Activated CD4-positive, CD25-positive, alpha-beta regulatory T cell (primary cell): Measurements from ENCODE around the gene ARPC2.

Experiments
- DNase-seq, 4 experiments: peaks; one replicate each; lab custom pipeline; 2025; lab: John Stamatoyannopoulos, UW

The ARPC2 gene

DNA sequence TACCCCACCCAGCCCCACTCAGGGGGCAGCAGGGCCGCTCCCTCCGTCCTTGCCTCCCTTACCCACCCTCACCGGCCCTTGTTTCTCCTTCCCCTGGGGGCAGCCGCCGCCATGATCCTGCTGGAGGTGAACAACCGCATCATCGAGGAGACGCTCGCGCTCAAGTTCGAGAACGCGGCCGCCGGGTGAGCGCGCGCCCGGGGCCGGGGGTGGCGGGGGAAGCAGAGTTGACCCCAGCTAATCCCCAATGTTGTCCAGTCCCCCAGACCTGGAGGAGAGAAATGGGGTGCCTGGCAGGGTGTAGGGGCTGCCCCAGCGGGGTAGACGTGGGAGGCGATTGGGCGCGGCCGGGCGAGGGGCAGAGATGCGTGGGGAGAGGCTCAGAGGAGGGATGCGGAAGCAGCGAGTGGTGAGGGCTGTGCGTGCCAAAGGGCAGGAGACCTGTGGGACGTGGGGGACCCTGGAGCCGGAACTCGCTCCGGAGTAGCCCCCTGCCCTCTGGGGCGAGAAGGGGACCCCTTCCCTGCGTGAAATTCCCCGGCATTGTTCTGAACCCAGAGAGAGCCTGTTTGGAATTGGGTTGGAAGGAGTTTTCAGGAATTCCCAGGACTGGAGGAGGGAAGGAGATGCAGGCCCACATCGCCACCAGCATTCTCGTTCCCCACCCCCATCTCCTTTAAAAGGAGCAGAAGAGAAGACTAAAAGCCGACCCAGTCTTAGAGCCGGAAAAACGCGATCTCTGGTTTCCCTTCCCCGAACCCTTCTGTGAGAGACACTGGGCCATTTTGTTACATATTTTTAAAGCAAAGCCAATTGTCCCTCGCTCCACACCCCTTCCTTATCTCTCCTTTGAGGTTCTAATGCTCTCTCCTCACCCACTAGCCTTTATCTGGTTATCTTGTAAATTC, 625 bp downstream of the ARPC2 start:
- peak; percentile 40 to 50 (median 42) for DNase-seq

DNA sequence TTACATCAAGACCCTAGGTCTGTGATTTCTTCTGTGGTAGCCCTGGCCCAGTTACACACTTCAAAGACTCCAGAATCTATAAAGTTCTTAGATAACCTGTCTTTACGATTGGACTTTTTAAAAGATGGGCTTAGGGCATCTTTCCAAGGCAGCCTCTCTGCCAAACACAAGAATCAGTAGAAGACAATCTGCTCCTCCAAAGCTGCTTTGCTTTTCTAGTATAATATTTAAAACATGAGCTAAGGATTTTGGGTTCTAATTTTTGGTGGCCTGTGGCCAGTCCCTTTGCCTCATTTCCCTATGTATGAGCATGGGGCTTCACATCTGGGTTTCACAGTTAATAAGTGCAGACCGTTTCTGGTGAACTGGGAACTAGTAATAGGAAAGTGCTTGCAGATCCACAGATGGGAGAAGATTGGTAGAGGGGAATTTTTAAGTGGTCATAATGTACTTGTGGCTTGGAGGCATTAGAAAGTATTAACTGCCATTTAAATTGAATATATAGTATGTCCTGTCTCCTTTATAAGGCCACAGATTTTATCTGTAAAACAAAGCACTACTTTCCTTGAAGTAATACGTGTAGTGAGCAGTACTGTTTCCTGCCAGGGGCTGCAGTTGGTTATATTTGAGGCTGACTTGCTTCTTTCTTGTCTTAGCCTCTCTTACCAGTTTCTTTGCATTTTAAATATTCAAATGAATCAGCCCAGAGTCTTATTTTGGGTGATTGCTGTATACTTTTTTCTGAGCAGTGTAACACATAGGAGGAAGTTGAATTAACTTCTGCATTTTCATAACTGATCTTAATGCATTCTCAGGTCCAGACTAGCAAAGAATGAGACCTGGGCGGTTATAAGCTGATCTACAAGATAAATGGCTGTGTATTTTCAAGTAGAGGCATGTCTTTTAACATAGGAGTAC, 1.5 kb downstream of the ARPC2 start:
- DNase-seq = no peak

DNA sequence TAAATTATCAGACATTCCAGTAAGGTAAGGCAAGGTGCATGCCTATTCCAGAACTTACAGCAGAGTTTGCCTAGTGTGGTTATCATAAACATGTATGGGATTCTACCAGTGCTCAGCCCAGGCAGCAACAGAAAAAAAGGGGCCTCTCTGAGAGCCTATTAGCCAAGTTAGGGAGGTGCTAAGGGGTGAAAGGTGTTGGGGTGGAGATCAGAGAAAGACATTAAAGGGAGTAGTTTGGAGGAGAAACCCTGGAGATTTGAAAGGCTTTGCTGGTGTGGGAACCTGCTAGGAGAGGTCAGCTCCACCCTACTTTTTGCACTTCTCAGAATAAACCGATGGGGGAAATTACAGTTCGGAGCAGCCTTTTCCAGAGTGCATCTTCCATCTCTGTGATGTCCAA, 2.9 kb downstream of the ARPC2 start:
- no peak for DNase-seq

DNA sequence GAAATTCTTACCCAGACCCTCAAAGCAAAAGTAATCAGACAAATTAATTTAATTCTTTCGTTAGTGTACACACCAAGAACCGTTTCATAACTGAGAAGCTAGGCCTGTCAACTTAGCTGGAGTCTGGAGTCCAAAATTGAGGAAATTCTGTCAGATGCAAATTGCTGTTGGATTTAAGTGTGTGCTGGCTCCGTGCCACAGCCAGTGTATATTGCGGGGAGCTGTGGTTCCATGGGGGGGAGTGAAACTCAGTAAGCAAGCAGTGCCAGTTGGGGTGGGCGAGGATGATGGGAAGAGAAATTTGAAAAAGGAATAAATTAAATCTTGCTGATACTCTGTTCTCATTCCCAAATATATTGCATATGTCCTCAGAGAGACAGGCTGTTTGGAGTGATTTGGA, 4.0 kb downstream of the ARPC2 start:
- DNase-seq = no peak

DNA sequence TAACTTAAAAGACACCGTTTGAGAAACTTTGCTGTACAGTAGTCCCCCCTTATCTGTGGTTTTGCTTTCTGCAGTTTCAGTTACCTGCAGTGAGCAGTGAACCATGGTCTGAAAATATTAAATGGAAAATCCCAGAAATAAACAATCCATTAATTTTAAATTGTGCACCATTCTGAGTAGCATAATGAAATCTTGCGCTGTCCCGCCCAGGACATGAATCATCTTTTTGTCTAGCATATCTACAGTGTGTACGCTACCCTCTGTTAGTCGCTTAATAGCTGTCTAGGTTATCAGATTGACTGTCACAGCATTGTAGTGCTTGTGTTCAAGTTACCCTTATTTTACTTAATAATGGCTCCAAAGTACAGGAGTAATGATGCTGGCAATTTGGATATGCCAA, 6.1 kb downstream of the ARPC2 start:
- DNase-seq = no peak

DNA sequence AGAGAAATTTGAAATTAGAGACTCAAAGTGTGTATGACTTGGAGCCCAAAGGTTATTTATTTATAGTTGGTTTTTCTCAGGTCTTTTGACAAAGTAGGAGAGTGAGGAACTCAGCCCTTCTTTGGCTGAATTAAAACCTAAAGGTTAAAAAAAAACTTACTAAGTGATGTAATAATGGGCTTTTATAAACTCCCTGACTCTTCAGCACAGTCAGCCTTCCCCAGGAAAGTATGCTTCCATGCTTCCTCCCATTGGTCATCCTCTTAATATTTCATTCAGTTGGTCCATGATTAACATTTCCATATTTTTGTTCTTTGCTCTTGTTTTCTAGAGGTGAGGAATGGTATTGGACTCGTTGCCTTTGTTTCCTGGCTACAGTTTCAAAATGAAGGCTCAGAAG, 7.2 kb downstream of the ARPC2 start:
- no peak for DNase-seq

DNA sequence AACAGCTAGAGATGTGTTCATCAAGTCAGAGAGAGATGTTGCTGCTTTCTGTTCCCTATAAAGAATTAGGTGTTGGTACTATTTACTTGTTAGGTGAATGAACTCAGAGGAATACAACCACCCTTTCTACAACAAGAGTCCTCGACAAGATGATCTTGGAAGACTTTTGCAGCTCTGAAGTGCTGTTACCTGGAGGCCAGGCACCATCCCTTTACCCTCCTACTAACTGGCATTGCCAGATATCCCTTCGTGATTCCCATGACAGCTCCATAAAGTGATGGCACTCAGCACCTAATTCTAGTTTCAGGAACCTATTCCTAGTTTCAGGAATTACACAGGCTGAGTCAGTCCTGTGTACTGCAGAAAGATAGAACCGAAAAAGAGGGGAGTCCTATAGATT, 9.9 kb downstream of the ARPC2 start:
- no peak for DNase-seq

DNA sequence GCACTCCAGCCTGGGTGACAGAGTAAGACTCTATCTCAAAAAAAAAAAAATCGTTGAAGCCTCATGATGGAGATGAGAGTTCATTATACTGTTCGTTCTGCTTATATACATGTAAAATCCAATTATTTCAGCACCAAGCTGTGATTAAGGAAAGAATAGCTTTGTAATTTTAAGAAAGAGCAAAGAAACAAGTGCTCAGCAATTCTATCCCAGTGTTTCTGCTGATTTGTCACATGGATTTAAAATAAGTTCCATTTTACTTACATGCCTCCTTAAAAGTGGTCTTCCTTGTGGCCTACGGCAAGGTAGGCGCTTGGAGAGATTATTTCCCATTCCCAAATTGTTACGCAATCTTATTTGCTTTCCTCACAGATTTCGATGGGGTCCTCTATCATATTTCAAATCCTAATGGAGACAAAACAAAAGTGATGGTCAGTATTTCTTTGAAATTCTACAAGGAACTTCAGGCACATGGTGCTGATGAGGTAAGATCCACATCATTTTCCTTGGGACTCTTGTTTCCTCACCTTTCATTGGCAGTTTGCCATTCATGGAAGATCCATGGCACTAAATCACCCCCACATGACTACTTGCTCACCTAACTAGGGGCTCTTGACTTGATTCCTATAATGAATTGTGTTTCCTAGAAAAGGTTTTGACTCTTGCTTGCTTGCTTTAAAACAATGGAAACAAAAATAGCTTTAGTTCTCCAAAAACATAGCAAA, 11.5 kb downstream of the ARPC2 start:
- no peak for DNase-seq

DNA sequence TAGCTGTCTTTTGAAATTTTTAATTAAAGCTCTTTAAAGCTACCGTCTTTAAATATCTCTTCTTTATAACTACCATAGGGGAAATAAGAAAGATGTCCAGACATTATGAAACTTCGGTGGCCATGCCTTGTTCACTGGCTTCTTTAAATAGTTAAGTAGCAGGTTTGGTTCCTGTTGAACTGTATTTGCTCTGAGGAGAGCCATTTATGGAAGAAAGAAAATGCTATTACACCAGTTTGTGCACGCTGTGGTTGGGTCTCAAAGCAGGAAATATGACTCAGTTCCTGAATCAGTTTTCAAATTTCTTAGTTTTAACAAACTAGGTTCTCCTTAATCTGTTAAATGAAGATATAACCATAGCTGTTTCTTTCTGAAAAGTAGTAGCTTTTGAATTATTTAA, 12.2 kb downstream of the ARPC2 start:
- DNase-seq = no peak

DNA sequence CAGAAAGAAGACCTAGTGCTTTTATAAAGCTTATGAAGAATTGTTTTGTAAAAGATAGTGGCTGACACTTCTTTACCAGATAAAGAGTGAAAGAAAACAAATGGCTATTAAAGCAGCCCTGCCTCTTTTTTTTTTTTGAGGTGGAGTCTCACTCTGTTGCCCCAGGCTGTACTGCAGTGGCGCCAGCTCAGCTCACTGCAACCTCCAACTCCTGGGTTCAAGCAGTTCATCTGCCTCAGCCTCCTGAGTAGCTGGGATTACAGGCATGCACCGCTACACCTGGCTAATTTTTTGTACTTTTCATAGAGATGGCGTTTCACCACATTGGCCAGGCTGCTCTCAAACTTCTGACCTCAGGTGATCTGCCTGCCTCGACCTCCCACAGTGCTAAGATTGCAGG, 12.9 kb downstream of the ARPC2 start:
- DNase-seq = no peak

DNA sequence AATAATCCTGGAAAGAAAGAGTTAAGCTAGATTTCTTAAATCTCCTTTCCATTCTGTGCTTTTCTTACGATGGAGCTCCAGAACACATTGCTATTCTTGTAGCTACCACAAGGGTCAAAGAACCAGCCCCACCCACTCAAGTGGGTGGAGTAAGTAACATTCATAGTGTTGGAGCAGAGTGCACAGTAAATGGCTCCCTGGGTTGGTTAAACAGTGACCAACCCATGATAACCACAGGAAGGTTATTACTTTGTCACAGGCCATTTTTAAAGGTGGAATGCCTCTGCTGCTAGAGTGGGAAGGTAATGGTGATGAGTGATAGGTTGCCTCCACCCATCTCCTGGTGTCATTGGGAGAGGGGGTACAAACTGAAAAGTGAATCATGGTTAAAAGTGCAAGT, 13.9 kb downstream of the ARPC2 start:
- no peak for DNase-seq

DNA sequence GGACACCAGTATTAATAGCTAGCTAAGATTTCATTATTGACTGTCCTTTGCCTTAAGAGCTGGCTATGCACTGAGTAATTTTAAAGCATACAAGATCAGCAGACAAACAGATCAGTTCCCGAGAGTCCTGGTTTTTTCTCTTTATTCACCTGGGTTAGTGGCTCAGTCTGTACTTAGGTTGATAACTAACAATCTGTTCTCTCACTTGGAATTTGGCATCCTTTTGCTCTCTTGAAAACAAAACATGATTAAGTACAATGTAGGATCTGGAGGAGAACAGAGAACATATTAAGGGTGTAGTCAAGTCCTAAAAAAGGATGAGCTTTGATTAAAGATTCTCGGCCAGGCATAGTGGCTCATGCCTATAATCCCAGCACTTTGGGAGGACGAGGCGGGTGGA, 16.6 kb downstream of the ARPC2 start:
- no peak for DNase-seq

DNA sequence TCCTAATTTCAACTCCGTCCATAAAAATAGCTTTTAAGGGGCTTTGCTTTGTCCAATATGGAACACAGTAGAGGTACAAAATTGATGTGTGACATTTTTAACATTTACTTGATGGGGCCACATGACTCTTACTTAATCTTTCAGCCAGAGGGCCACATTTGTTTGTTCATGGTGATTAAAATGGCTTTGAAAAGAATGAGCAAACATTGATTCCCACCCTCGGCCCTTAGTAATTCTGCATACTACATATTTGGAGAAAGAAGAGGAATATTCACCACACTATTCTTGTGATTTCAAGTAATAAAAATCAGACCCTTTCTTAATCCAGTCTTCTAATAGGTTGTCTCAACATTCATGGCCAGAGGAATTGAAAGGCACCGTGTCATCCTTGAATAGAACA, 17.5 kb downstream of the ARPC2 start:
- DNase-seq = no peak

DNA sequence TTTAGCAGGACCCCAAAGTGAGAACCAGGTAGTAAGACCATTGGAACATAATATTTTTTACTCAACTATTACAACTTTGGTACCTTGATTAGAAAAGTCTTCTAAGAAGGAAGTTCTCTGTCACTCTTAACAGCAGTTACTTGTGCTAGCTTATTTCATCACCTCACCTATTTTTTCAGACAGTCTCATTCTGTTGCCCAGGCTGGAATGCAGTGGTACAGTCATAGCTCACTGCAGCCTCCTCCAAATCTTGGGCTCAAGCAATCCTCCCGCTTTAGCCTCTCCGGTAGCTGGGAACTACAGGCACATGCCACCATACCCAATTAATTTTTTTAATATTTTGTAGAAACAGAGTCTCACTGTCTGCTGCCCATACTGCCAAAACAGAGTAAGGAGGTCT, 18.0 kb downstream of the ARPC2 start:
- no peak for DNase-seq

DNA sequence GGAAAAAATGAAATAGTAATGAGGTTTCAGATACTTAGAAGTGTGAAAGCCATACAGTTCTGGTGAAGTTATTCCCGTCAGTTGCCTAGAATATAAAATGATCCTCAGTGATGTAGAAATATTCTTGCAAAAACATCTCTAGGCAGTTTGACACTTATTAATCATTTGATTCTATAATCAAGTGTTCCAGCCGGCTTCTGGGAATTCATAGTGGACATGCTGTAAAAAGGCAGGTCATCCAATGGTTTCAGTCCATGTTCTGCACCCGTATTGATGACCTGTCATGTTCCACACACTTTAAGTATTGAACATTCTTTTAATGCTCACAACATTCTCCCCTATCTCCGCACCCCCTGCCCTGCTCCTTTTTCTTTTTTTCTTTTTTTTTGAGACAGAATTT, 19.8 kb downstream of the ARPC2 start:
- DNase-seq = no peak

DNA sequence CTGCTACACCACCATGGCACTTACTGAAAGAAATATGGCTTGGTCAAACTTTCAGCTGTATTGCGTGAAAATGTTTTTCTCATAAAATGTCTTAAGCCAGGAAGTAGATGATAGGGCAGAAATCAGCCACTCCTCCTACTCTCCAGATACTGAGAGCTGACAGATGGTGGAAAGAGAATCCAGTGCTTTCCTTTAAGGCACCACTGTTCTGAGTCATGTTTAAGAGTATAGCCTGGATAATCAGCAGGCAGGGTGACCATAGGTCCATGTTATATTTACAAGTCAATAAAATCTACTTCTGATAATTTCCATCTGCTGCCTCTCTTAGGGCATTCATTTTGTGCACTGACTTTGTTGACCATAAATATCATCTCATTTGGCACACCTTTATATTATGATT, 21.9 kb downstream of the ARPC2 start:
- DNase-seq = no peak

DNA sequence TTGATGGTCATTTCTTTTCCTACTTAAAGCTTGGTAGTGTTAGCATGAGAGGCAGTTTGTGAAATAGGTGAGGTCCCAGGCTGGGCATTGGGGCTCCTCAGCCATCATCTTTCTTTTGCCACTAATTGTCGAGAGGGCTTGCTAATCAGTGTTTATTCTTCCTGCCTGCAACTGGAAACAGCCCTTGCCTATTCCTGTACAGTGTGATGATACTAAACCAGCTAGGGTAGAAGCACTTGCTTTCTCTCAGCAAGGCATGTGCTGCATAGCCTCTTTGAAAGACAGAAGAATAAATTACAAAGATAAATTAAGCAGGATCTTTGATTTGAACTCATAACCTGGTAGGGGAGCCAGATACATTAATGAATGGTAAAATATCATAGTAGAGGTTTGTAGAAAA, 27.2 kb downstream of the ARPC2 start:
- DNase-seq = no peak

DNA sequence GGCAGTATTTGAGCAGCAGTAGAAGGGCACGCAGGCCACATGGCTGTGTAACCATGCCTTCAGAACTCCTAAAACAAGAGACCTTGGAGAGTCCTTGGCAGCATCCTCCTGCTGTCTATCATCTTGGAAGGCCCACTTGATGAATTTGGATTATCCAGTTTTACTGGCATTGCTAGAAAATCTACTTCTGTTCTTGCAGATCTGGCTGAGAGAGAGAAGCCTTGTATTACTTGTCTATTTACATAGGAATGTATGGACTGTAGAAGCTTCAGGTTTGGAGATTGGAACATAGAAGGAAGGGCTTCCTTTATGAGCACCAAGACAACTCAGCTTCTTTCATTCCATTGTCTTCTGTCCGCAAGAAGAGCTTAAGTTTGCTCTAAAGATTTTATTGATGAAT, 27.7 kb downstream of the ARPC2 start:
- DNase-seq = no peak

DNA sequence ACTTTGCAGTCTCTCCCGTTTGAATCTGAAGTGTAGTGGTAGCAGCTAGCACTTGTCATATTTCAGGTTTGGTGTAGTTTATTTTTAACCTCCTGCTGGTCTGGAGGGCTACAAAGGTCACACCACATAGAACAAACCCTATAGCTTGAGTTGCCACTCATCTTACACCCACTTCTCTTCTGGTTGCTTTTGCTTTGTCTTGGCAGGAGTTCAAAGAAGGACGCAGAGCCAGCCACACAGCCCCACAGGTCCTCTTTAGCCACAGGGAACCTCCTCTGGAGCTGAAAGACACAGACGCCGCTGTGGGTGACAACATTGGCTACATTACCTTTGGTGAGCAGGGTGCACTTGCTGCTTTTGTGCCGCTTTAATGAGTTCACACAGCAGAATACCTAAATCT, 28.2 kb downstream of the ARPC2 start:
- DNase-seq = no peak

DNA sequence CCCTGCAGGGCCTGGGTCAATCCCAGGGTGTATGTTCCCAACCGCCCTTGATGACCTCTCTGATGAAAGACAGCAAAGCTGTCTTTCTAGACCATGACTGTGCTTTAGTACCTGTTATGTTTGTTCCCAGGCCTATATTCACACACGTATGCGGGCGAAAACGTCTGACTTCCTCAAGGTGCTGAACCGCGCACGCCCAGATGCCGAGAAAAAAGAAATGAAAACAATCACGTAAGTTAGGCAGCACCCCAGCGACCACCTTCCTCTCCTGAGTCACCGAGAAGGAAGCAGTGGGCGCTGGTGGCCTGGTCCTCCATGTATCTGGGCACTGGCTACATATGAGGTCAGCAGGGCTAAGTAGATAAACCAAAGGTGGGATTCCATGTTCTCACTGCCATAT, 32.7 kb downstream of the ARPC2 start:
- DNase-seq = no peak

DNA sequence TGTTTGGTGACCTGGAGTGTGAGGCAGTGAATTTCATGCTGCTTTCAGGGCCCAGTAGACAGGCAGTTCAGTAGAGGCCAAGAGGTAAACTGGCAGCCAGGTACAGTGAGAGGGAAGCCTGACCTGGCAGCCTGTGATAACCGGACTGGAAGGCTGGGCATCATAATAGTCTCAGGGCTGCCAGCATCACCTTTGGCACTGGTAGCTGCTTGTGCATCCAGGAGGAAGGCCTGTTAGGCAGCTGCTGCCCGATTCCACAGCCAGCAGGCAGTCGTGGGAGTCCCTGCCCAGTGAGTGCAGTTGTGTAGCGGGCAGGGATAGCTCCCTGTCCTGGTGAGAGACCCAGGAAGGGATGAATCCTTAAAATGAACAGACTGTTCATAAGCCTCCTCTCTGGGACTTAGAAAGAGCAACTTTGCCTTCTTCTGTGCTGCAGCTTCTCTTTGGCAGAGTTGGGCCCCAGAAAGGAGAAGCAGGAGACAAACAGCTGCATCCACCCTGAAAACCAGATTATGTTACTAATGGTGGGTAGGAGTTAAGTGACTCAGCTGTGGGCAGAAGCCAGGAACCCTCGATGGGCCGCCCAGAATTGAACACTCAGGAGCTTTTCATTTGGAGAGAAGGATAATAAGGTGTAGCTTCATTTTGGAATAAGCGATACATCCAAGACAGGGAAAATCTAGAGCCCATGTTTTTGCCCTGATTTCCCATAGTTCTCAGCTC, 35.7 kb downstream of the ARPC2 start:
- no peak for DNase-seq

DNA sequence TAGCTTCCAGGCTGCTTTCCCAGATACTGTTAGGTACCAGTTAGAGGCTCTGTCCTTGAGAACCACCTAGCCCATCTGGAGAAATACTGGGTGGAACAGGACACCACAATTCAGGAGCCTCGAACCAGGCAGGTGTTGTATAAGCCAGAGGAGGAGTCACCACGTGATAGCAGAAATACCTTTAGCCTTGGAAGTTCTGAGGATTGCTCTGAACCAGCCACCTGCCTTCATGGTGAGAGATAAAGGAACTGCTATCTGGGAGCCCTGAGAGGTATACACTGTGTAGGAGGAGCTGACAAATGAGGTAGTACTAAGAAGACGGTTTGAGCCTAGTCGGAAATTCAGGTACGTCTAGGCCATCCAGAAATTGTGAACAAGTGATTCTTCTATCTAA, 36.2 kb downstream of the ARPC2 start:
- DNase-seq = no peak
